ENCODE measurements around the gene NEUROD6. TPM values are rescaled to one million over a fixed set of nuclear protein-coding genes. Genes with fewer than 3 reads are reported as not detected.

Gene NEUROD6
- not detected for total RNA-seq
- long read RNA-seq, result 0 reads

GRCh38 chr7:31340603-31341002 is at the start of gene NEUROD6:
Gene NEUROD6 (minus strand): TSS chr7:31340726. CDS start chr7:31339268, 1,458 bp downstream.
- intact Hi-C loops (cut with micrococcal nuclease), result no loop called here
- DNase-seq, result no peak
- ATAC-seq, result no peak

GRCh38 chr7:31384466-31384865 is 43.9 kb upstream of the NEUROD6 start:
- intact Hi-C loops (cut with micrococcal nuclease), result no loop called here
- DNase-seq (no peak), ATAC-seq (no peak)

- intact Hi-C loops (cut with micrococcal nuclease), result no loop called here
- DNase-seq (no peak), ATAC-seq (no peak)
Observed at GRCh38 chr7:31382722-31383121, 42.2 kb upstream of the NEUROD6 start.

GRCh38 chr7:31373337-31374289 is 33.1 kb upstream of the NEUROD6 start:
- DNase-seq (no peak), ATAC-seq (peak; percentile 27)
- intact Hi-C loops (cut with micrococcal nuclease), result no loop called here

- ATAC-seq (no peak), DNase-seq (no peak)
- intact Hi-C loops (cut with micrococcal nuclease), result no loop called here
Observed at GRCh38 chr7:31372231-31372959, 31.9 kb upstream of the NEUROD6 start.

GRCh38 chr7:31371621-31372020 is 31.1 kb upstream of the NEUROD6 start:
- ATAC-seq (no peak), DNase-seq (no peak)
- intact Hi-C loops (cut with micrococcal nuclease), result no loop called here

- intact Hi-C loops (cut with micrococcal nuclease), result no loop called here
- ATAC-seq, result no peak
Observed at GRCh38 chr7:31370609-31371008, 30.1 kb upstream of the NEUROD6 start.

GRCh38 chr7:31368620-31369019 is 28.1 kb upstream of the NEUROD6 start:
- intact Hi-C loops (cut with micrococcal nuclease), result no loop called here
- no peak for ATAC-seq
- no peak for DNase-seq

More at GRCh38 chr7:31370609-31371008, 30.1 kb upstream of the NEUROD6 start:
- DNase-seq, result no peak

- DNase-seq, result no peak
- intact Hi-C loops (cut with micrococcal nuclease), result no loop called here
- ATAC-seq, result no peak
Observed at GRCh38 chr7:31363496-31363895, 23.0 kb upstream of the NEUROD6 start.

GRCh38 chr7:31363051-31363450 is 22.5 kb upstream of the NEUROD6 start:
- ATAC-seq, result no peak

GRCh38 chr7:31362401-31362800 is 21.9 kb upstream of the NEUROD6 start:
- intact Hi-C loops (cut with micrococcal nuclease), result no loop called here
- ATAC-seq, result no peak
- DNase-seq, result no peak

More at GRCh38 chr7:31363051-31363450, 22.5 kb upstream of the NEUROD6 start:
- intact Hi-C loops (cut with micrococcal nuclease), result no loop called here
- no peak for DNase-seq

GRCh38 chr7:31358467-31358866 is 17.9 kb upstream of the NEUROD6 start:
- no peak for DNase-seq
- no peak for ATAC-seq
- intact Hi-C loops (cut with micrococcal nuclease), result no loop called here

GRCh38 chr7:31345421-31345820 is 4.9 kb upstream of the NEUROD6 start:
- ATAC-seq, result no peak
- DNase-seq, result no peak

GRCh38 chr7:31343516-31344305 is 3.2 kb upstream of the NEUROD6 start:
- DNase-seq (no peak), ATAC-seq (no peak)
- intact Hi-C loops (cut with micrococcal nuclease), result no loop called here

More at GRCh38 chr7:31345421-31345820, 4.9 kb upstream of the NEUROD6 start:
- intact Hi-C loops (cut with micrococcal nuclease), result no loop called here

- DNase-seq, result no peak
- intact Hi-C loops (cut with micrococcal nuclease), result no loop called here
- ATAC-seq, result no peak
Observed at GRCh38 chr7:31341141-31341540, 615 bp upstream of the NEUROD6 start.

- intact Hi-C loops (cut with micrococcal nuclease), result no loop called here
- DNase-seq, result no peak
- no peak for ATAC-seq
Observed at GRCh38 chr7:31340051-31340450, 475 bp downstream of the NEUROD6 start.

GRCh38 chr7:31338706-31339105 is 1.8 kb downstream of the NEUROD6 start:
- intact Hi-C loops (cut with micrococcal nuclease), result no loop called here
- no peak for ATAC-seq
- DNase-seq, result no peak

- ATAC-seq, result no peak
- no peak for DNase-seq
- intact Hi-C loops (cut with micrococcal nuclease), result no loop called here
Observed at GRCh38 chr7:31337002-31337565, 3.4 kb downstream of the NEUROD6 start.

All from left ventricle myocardium superior (tissue), 1 donor.